ENCODE measurements around the gene TMEM123. TPM values are rescaled to one million over a fixed set of nuclear protein-coding genes. Genes with fewer than 3 reads are reported as not detected.

The TMEM123 gene
- total RNA-seq, 1 experiment from 2014 or later: 236 TPM

DNA sequence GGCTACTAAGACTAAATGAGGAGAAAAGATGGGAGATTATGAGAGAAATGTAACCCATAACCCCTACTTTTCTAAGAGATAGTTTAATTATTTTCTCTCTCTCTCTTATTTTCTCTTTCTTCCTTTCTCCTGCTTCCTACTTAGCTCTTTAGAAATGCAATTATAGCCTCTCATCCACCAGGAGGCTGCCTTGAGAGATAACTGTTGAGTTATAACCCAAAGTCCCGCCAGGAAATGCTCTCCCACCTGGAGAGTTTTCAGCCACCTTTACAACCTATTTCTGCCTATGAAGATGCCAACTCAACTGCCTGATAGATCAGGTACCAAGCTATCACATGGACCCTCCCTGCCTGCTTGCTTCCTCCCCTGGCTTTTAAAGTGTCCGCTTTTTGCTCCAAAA, 34.0 kb upstream of the TMEM123 start:
- no peaks in the 10 kb centered on the region for H3K9me3 Mint-ChIP-seq (ENCODE audit: low read depth, unreplicated experiment)
- H3K4me3 Mint-ChIP-seq (ENCODE audit: low read depth, unreplicated experiment): no peak overlapping the region
- H3K36me3 Mint-ChIP-seq (ENCODE audit: insufficient read depth, unreplicated experiment): no peaks in the 10 kb centered on the region
- DNase-seq: no peak
- TF ChIP-seq CTCF (IDR thresholded peaks at IDR 0.05; ENCODE audit: unreplicated experiment): no peak
- BruUV-seq (replicated peaks): no TSS peak
- no peaks in the 10 kb centered on the region for H3K27me3 Mint-ChIP-seq (ENCODE audit: unreplicated experiment)
- H3K4me1 Mint-ChIP-seq (ENCODE audit: low read depth, unreplicated experiment): peaks cover 28% of the 10 kb centered on the region
- CTCF ChIA-PET: no interaction called here
- intact Hi-C loops (cut with micrococcal nuclease; ENCODE audit: unreplicated experiment): no loop called here
- no peak overlapping the region for H3K27ac Mint-ChIP-seq (ENCODE audit: unreplicated experiment)

DNA sequence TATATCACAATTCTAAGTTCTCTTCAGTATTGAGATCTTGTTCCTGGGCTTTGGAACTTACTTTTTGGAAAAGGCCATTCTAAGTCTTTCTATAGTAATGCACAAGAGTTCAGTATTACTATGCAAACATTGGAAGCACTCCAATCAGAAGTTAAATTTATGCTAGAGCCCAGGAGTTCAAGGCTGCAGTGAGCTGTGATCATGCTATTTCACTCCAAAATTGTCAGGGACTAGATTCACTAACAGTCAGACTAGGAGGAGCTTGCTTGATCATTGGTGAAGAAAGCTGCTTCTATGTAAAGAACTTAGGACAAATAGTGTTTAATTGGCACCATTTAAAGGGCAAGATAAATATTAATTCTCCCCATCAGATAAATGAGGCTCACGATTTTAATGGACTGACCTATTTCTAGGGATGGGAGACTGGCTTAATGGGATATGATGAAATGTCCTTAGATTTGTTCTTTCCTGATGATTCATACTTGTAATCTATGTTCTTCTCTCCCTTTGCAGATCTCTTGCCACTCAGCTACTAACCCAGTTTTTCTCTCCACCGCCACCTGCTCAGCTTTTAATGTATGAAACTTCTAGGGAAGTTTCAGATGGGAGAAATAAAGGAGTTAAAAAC, 32.6 kb upstream of the TMEM123 start:
- no TSS peak for BruUV-seq (replicated peaks)
- Mint-ChIP-seq H3K9me3 (ENCODE audit: low read depth, unreplicated experiment) (no peaks in the 10 kb centered on the region), H3K4me1 (ENCODE audit: low read depth, unreplicated experiment) (peaks cover 31% of the 10 kb centered on the region), H3K27ac (ENCODE audit: unreplicated experiment) (no peak overlapping the region), H3K4me3 (ENCODE audit: low read depth, unreplicated experiment) (no peak overlapping the region), H3K36me3 (ENCODE audit: insufficient read depth, unreplicated experiment) (no peaks in the 10 kb centered on the region), H3K27me3 (ENCODE audit: unreplicated experiment) (no peaks in the 10 kb centered on the region)
- no peak for DNase-seq
- intact Hi-C loops (cut with micrococcal nuclease; ENCODE audit: unreplicated experiment): no loop called here
- CTCF ChIA-PET: no interaction called here
- TF ChIP-seq CTCF (IDR thresholded peaks at IDR 0.05; ENCODE audit: unreplicated experiment): no peak

DNA sequence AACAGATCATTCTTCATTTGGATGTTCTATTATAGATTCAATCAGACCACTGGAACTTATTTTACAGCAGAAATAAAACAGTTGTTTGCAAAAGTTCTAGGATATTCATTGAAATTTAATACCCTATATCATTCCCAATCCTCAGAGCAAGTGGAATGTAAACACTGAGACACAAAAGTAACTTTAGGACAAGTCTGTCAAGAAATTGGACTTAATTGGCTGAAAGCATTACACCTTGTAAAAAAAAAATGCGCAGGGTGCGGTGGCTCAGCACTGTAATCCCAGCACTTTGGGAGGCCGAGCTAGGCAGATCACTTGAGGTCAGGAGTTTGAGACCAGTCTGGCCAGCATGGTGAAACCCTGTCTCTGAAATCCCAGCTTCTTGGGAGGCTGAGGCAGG, 29.9 kb upstream of the TMEM123 start:
- H3K27ac Mint-ChIP-seq (ENCODE audit: unreplicated experiment): no peak overlapping the region
- H3K9me3 Mint-ChIP-seq (ENCODE audit: low read depth, unreplicated experiment): no peaks in the 10 kb centered on the region
- no peak for TF ChIP-seq CTCF (IDR thresholded peaks at IDR 0.05; ENCODE audit: unreplicated experiment)
- intact Hi-C loops (cut with micrococcal nuclease; ENCODE audit: unreplicated experiment): no loop called here
- no peak for DNase-seq
- H3K36me3 Mint-ChIP-seq (ENCODE audit: insufficient read depth, unreplicated experiment): no peaks in the 10 kb centered on the region
- H3K4me1 Mint-ChIP-seq (ENCODE audit: low read depth, unreplicated experiment): peaks cover 33% of the 10 kb centered on the region
- no peak overlapping the region for H3K4me3 Mint-ChIP-seq (ENCODE audit: low read depth, unreplicated experiment)
- no TSS peak for BruUV-seq (replicated peaks)
- CTCF ChIA-PET: no interaction called here
- no peaks in the 10 kb centered on the region for H3K27me3 Mint-ChIP-seq (ENCODE audit: unreplicated experiment)

- H3K4me3 Mint-ChIP-seq (ENCODE audit: low read depth, unreplicated experiment): no peak overlapping the region
- H3K27ac Mint-ChIP-seq (ENCODE audit: unreplicated experiment): no peak overlapping the region
- no peaks in the 10 kb centered on the region for H3K9me3 Mint-ChIP-seq (ENCODE audit: low read depth, unreplicated experiment)
- no peak for DNase-seq
- no TSS peak for BruUV-seq (replicated peaks)
- intact Hi-C loops (cut with micrococcal nuclease; ENCODE audit: unreplicated experiment): no loop called here
- H3K36me3 Mint-ChIP-seq (ENCODE audit: insufficient read depth, unreplicated experiment): no peaks in the 10 kb centered on the region
- H3K27me3 Mint-ChIP-seq (ENCODE audit: unreplicated experiment): no peaks in the 10 kb centered on the region
- H3K4me1 Mint-ChIP-seq (ENCODE audit: low read depth, unreplicated experiment): peaks cover 37% of the 10 kb centered on the region
- CTCF ChIA-PET: no interaction called here
- TF ChIP-seq CTCF (IDR thresholded peaks at IDR 0.05; ENCODE audit: unreplicated experiment): no peak
These were observed 27.2 kb upstream of the TMEM123 start for GRCh38 chr11:102479733-102480132.

All from Calu3 (cell line).